Keratinocyte (primary cell): Measurements from ENCODE around the gene LRRC27. TPM values are rescaled to one million over a fixed set of nuclear protein-coding genes. Genes with fewer than 3 reads are reported as not detected.

Source experiments
- DNase-seq: peaks from one replicate; pipeline ENCODE4 v3.0.0-alpha.2; 2011; ENCODE audit warnings: low read depth, missing footprints, low spot score
- FAIRE-seq: peaks from 2 replicates; lab custom pipeline; 2011; peaks lifted over from hg19 to GRCh38; lab: Jason Lieb, UNC
- H2AFZ ChIP-seq: 2 replicates; pipeline ENCODE4 v1.6.0; 2012; ENCODE audit warnings: low read length, control low read depth, inconsistent platforms; ENCODE audit not compliant: control insufficient read depth
- H3K27ac ChIP-seq: 2 replicates; pipeline ENCODE4 v1.5.1; 2011; ENCODE audit warnings: low read length; ENCODE audit not compliant: control insufficient read depth, insufficient read depth
- H3K27me3 ChIP-seq: 3 replicates; pipeline ENCODE4 v1.6.0; 2011; ENCODE audit warnings: low read length; ENCODE audit not compliant: control insufficient read depth, insufficient read depth; ENCODE audit errors: extremely low read depth
- H3K36me3 ChIP-seq, 2 experiments: 2 replicates in 1 of 2; 3 replicates in 1 of 2; pipeline ENCODE4 v1.5.1; 2011; ENCODE audit warnings: low read length in 2 of 2, mild to moderate bottlenecking in 1 of 2; ENCODE audit not compliant: control insufficient read depth in 2 of 2, insufficient read depth in 2 of 2; ENCODE audit errors: extremely low read depth in 1 of 2
- H3K4me1 ChIP-seq: 3 replicates; pipeline ENCODE4 v1.5.1; 2011; ENCODE audit warnings: low read length; ENCODE audit not compliant: control insufficient read depth, insufficient read depth; ENCODE audit errors: extremely low read depth
- H3K4me2 ChIP-seq: 3 replicates; pipeline ENCODE4 v1.6.0; 2011; ENCODE audit warnings: low read depth, low read length; ENCODE audit not compliant: control insufficient read depth, insufficient read depth; ENCODE audit errors: extremely low read depth
- H3K4me3 ChIP-seq, 3 experiments: fragments of 200-600 bp in 1 of 3; sonication (generic) in 1 of 3; 2 replicates in 2 of 3; 3 replicates in 1 of 3; pipeline ENCODE4 v1.5.1; 2011 to 2016; ENCODE audit warnings: low read length in 3 of 3, mild to moderate bottlenecking in 3 of 3, control low read depth in 2 of 3, inconsistent platforms in 1 of 3, low read depth in 1 of 3, mixed read lengths in 1 of 3, mixed run types in 1 of 3, moderate library complexity in 1 of 3; ENCODE audit not compliant: control insufficient read depth in 2 of 3, insufficient read depth in 2 of 3; ENCODE audit errors: extremely low read depth in 1 of 3
- H3K79me2 ChIP-seq: 2 replicates; pipeline ENCODE4 v1.6.0; 2012; ENCODE audit warnings: low read length; ENCODE audit not compliant: control insufficient read depth, insufficient read depth
- H3K9ac ChIP-seq: 3 replicates; pipeline ENCODE4 v1.6.0; 2011; ENCODE audit warnings: low read length; ENCODE audit not compliant: control insufficient read depth, insufficient read depth; ENCODE audit errors: extremely low read depth
- H3K9me1 ChIP-seq: 3 replicates; pipeline ENCODE4 v1.6.0; 2011; ENCODE audit warnings: low read length; ENCODE audit not compliant: control insufficient read depth, insufficient read depth; ENCODE audit errors: extremely low read depth
- H3K9me3 ChIP-seq: 2 replicates; pipeline ENCODE4 v1.5.1; 2012; ENCODE audit warnings: low read depth, low read length; ENCODE audit not compliant: control insufficient read depth
- H4K20me1 ChIP-seq: 3 replicates; pipeline ENCODE4 v1.6.0; 2011; ENCODE audit warnings: low read length; ENCODE audit not compliant: control insufficient read depth, insufficient read depth; ENCODE audit errors: extremely low read depth
- CTCF ChIP-seq, 3 experiments: IDR thresholded peaks in 1 of 3; conservative IDR thresholded peaks in 1 of 3; optimal IDR thresholded peaks in 1 of 3; 2 replicates in 2 of 3; 3 replicates in 1 of 3; pipeline versions ENCODE3 to v1.5.1; 2011; ENCODE audit warnings: low read length in 3 of 3, mild to moderate bottlenecking in 3 of 3, moderate library complexity in 2 of 3, control low read depth in 1 of 3, inconsistent platforms in 1 of 3; ENCODE audit not compliant: insufficient read depth in 2 of 3; ENCODE audit errors: extremely low read depth in 1 of 3
- EZH2 ChIP-seq: IDR thresholded peaks from one replicate; pipeline ENCODE4 v1.6.1; 2012; ENCODE audit warnings: inconsistent platforms, mild to moderate bottlenecking, low read length, moderate library complexity
- dilution Hi-C: fragments of 300-500 bp; cut with MboI; formaldehyde crosslinking; loops from one replicate; pipeline ENCODE4 v1.7.0; 2020; ENCODE audit warnings: low sequenced_read_pairs; ENCODE audit not compliant: extremely low pct_ligation_motif_present
- polyA plus RNA-seq, 5 experiments: library from polyadenylated mRNA; depleted of rRNA in 3 of 5; stranded (reverse) in 3 of 5; stranded (forward) in 1 of 5; unstranded in 1 of 5; fragments of >200 nt; gene quantifications; 1 replicate in 1 of 5; 2 replicates in 3 of 5; 3 replicates in 1 of 5; pipeline versions ENCODE4 v1.2.1 to v1.2.3, GENCODE V29; 2011 to 2012; ENCODE audit warnings: missing spikeins in 2 of 5, low read depth in 1 of 5, low replicate concordance in 1 of 5

The LRRC27 gene
- polyA plus RNA-seq, 1 donor (not counting 4 experiments of a cell fraction or from before 2014, with no cell fraction given), result 3.0 TPM

- no peak overlapping the region for H3K27ac ChIP-seq
- no peaks in the 10 kb centered on the region for H3K36me3 ChIP-seq
- no peak overlapping the region for H3K4me2 ChIP-seq
- H4K20me1 ChIP-seq, result no peaks in the 10 kb centered on the region
- no peaks in the 10 kb centered on the region for H3K27me3 ChIP-seq
- DNase-seq (no peak), FAIRE-seq (no peak)
- H3K4me1 ChIP-seq, result no peaks in the 10 kb centered on the region
- H3K9me1 ChIP-seq, result no peaks in the 10 kb centered on the region
- no peaks in the 10 kb centered on the region for H3K79me2 ChIP-seq
- no peak overlapping the region for H2AFZ ChIP-seq
- no peak overlapping the region for H3K4me3 ChIP-seq
- dilution Hi-C loops, result no loop called here
- TF ChIP-seq EZH2 (no peak), CTCF (optimal IDR thresholded peaks at IDR 0.05 in 1 of 3, IDR thresholded peaks at IDR 0.05 in 1 of 3, conservative IDR thresholded peaks at IDR 0.05 in 1 of 3; ENCODE audit: extremely low read depth in 1 of 3, insufficient read depth in 2 of 3, low read length in 3 of 3) (no peak)
- H3K9ac ChIP-seq, result no peak overlapping the region
- no peaks in the 10 kb centered on the region for H3K9me3 ChIP-seq
These were observed 60.3 kb downstream of the LRRC27 start for GRCh38 chr10:132392184-132392800.

- dilution Hi-C loops, result no loop called here
- no peaks in the 10 kb centered on the region for H3K27me3 ChIP-seq
- peaks cover 3% of the 10 kb centered on the region for H3K4me1 ChIP-seq
- no peak overlapping the region for H3K4me2 ChIP-seq
- no peak overlapping the region for H2AFZ ChIP-seq
- TF ChIP-seq CTCF (optimal IDR thresholded peaks at IDR 0.05 in 1 of 3, IDR thresholded peaks at IDR 0.05 in 1 of 3, conservative IDR thresholded peaks at IDR 0.05 in 1 of 3; ENCODE audit: extremely low read depth in 1 of 3, insufficient read depth in 2 of 3, low read length in 3 of 3), result no peak
- no peak overlapping the region for H3K9ac ChIP-seq
- H3K36me3 ChIP-seq, result no peaks in the 10 kb centered on the region
- H3K79me2 ChIP-seq, result no peaks in the 10 kb centered on the region
- H3K4me3 ChIP-seq, result no peak overlapping the region
- DNase-seq, result no peak
- H3K9me1 ChIP-seq, result no peaks in the 10 kb centered on the region
- no peaks in the 10 kb centered on the region for H3K9me3 ChIP-seq
- no peak for FAIRE-seq
- no peaks in the 10 kb centered on the region for H4K20me1 ChIP-seq
- no peak overlapping the region for H3K27ac ChIP-seq
These were observed 61.1 kb downstream of the LRRC27 start for GRCh38 chr10:132392811-132393694.
